Activated CD4-positive, alpha-beta T cell treated with anti-CD3 and anti-CD28 coated beads for 36 hours (primary cell): ENCODE results near the gene GNPDA1. TPM values are rescaled to one million over a fixed set of nuclear protein-coding genes. Genes with fewer than 3 reads are reported as not detected.

ENCODE experiments used
- ATAC-seq: fragments of 200-7000 bp; cut with Tn5 transposase; one replicate; pipeline ENCODE4 v1.10.0; 2021; ENCODE audit warnings: mild to moderate bottlenecking, moderate library complexity
- CTCF ChIA-PET: fragments of 350-600 bp; sonication (Branson Sonifier 250); formaldehyde crosslinking; loops from one replicate; lab custom pipeline; 2021; ENCODE audit warnings: antibody characterized with exemption; lab: Charles Lee
- POLR2A ChIA-PET: fragments of 350-600 bp; sonication (Branson Sonifier 250); formaldehyde crosslinking; loops from one replicate; lab custom pipeline; 2021; ENCODE audit warnings: antibody characterized with exemption, inconsistent platforms; lab: Charles Lee
- DNase-seq: peaks from one replicate; pipeline ENCODE4 v3.0.0-alpha.2; 2020
- H3K27ac Mint-ChIP-seq: one replicate; pipeline ENCODE4 v1.8.0; 2021; ENCODE audit warnings: mixed read lengths
- H3K27me3 Mint-ChIP-seq: one replicate; pipeline ENCODE4 v1.8.0; 2021; ENCODE audit warnings: mixed read lengths
- H3K36me3 Mint-ChIP-seq: one replicate; pipeline ENCODE4 v1.8.0; 2021; ENCODE audit warnings: low read depth, mixed read lengths
- H3K4me1 Mint-ChIP-seq: one replicate; pipeline ENCODE4 v1.8.0; 2021; ENCODE audit warnings: mixed read lengths
- H3K4me3 Mint-ChIP-seq: one replicate; pipeline ENCODE4 v1.8.0; 2021; ENCODE audit warnings: mild to moderate bottlenecking, moderate library complexity, mixed read lengths
- H3K9me3 Mint-ChIP-seq: one replicate; pipeline ENCODE4 v1.8.0; 2021; ENCODE audit warnings: low read depth, mixed read lengths
- intact Hi-C, 2 experiments: fragments of 100-400 bp; cut with DNase I in 1 of 2; cut with micrococcal nuclease in 1 of 2; formaldehyde crosslinking; loops; one replicate each; pipeline versions ENCODE4 v1.14.2 to v1.15.1; 2022 to 2024; cut with DNase I, micrococcal nuclease
- total RNA-seq, 2 experiments: library from RNA; stranded (reverse); gene quantifications; one replicate each; pipeline ENCODE4 v1.2.3, GENCODE V29; 2021

GNPDA1 gene
- total RNA-seq, 2 experiments from 2014 or later, result 75.4 to 77.4 TPM

GRCh38 chr5:142009886-142010285 is 2.9 kb downstream of the GNPDA1 start:
- POLR2A ChIA-PET, result interaction anchor here (0.8 to 1.1 kb wide), 2 partner anchors 104 to 121 kb away, joined by 3 to 8 read pairs; no protein-coding TSS in a partner anchor
- intact Hi-C loops, result loop anchor here (5.0 to 10.0 kb wide), 5 partner anchors 38 to 815 kb away; partner anchors contain the start of gene DELE1 (in 1 of the 2)
- Mint-ChIP-seq H3K4me3 (no peak overlapping the region), H3K27ac (no peak overlapping the region), H3K36me3 (peaks cover 56% of the 10 kb centered on the region), H3K4me1 (peaks cover 79% of the 10 kb centered on the region), H3K27me3 (no peaks in the 10 kb centered on the region), H3K9me3 (no peaks in the 10 kb centered on the region)
- no peak for DNase-seq
- no peak for ATAC-seq
- CTCF ChIA-PET, result interaction anchor here (0.6 to 9.0 kb wide), 9 partner anchors 12 to 146 kb away, joined by 3 to 120 read pairs (median 3); no protein-coding TSS in a partner anchor

GRCh38 chr5:142008813-142009212 is 4.0 kb downstream of the GNPDA1 start:
- DNase-seq (no peak), ATAC-seq (no peak)
- Mint-ChIP-seq H3K4me1 (peaks cover 76% of the 10 kb centered on the region), H3K36me3 (peaks cover 65% of the 10 kb centered on the region), H3K27ac (no peak overlapping the region), H3K9me3 (no peaks in the 10 kb centered on the region), H3K27me3 (no peaks in the 10 kb centered on the region), H3K4me3 (no peak overlapping the region)
- ChIA-PET POLR2A (interaction anchor here (1.1 kb wide), 1 partner anchor 106 kb away, joined by 3 read pairs; no protein-coding TSS in a partner anchor), CTCF (interaction anchor here (0.6 to 9.0 kb wide), 3 partner anchors 56 to 137 kb away, joined by 3 to 120 read pairs (median 3); no protein-coding TSS in a partner anchor)
- intact Hi-C loops, result loop anchor here (5.0 kb wide), 2 partner anchors 37 to 87 kb away; partner anchors contain the start of gene DELE1 (in 1 of the 2)

GRCh38 chr5:142007237-142007544 is 5.6 kb downstream of the GNPDA1 start:
- H3K27ac Mint-ChIP-seq, result peak overlapping the region; percentile 89
- peaks cover 76% of the 10 kb centered on the region for H3K36me3 Mint-ChIP-seq
- H3K4me1 Mint-ChIP-seq, result peaks cover 73% of the 10 kb centered on the region
- H3K9me3 Mint-ChIP-seq, result no peaks in the 10 kb centered on the region
- no peaks in the 10 kb centered on the region for H3K27me3 Mint-ChIP-seq
- ATAC-seq (no peak), DNase-seq (no peak)
- H3K4me3 Mint-ChIP-seq, result peak overlapping the region; percentile 10
- intact Hi-C loops, result loop anchor here (1.0 to 5.0 kb wide), 6 partner anchors 9 to 216 kb away; partner anchors contain the start of genes DELE1 (in 1 of the 2) and RNF14 (in 1 of the 2)
- CTCF ChIA-PET, result interaction anchor here (0.6 to 1.9 kb wide), 9 partner anchors 9 to 140 kb away, joined by 3 to 15 read pairs (median 4); no protein-coding TSS in a partner anchor
- POLR2A ChIA-PET, result interaction anchor here (0.6 to 1.5 kb wide), 6 partner anchors 9 to 102 kb away, joined by 3 to 13 read pairs (median 5); no protein-coding TSS in a partner anchor

GRCh38 chr5:142006363-142007236 is 6.2 kb downstream of the GNPDA1 start:
- Mint-ChIP-seq H3K27me3 (no peaks in the 10 kb centered on the region), H3K9me3 (no peaks in the 10 kb centered on the region)

GRCh38 chr5:142003266-142003800 is 9.5 kb downstream of the GNPDA1 start:
- ChIA-PET CTCF (interaction anchor here (1.0 to 20.5 kb wide), 3 partner anchors 9 to 145 kb away, joined by 3 to 352 read pairs (median 4); no protein-coding TSS in a partner anchor), POLR2A (interaction anchor here (0.6 kb wide), 1 partner anchor 132 kb away, joined by 3 read pairs; no protein-coding TSS in a partner anchor)
- Mint-ChIP-seq H3K4me1 (peaks cover 59% of the 10 kb centered on the region), H3K27me3 (no peaks in the 10 kb centered on the region), H3K9me3 (no peaks in the 10 kb centered on the region), H3K27ac (peak overlapping the region; percentile 64), H3K36me3 (peaks cover 72% of the 10 kb centered on the region), H3K4me3 (no peak overlapping the region)
- intact Hi-C loops, result no loop called here
- no peak for ATAC-seq
- DNase-seq, result no peak

More at GRCh38 chr5:142006363-142007236, 6.2 kb downstream of the GNPDA1 start:
- H3K27ac Mint-ChIP-seq, result peak overlapping the region; percentile 89
- ATAC-seq (peak; percentile 90), DNase-seq (peak; percentile 85)
- ChIA-PET CTCF (interaction anchor here (0.6 to 1.9 kb wide), 10 partner anchors 9 to 140 kb away, joined by 3 to 15 read pairs (median 4); no protein-coding TSS in a partner anchor), POLR2A (interaction anchor here (0.6 to 1.5 kb wide), 8 partner anchors 10 to 103 kb away, joined by 3 to 13 read pairs (median 5); no protein-coding TSS in a partner anchor)
- H3K4me1 Mint-ChIP-seq, result peaks cover 70% of the 10 kb centered on the region
- intact Hi-C loops, result loop anchor here (1.0 to 5.0 kb wide), 6 partner anchors 10 to 216 kb away; partner anchors contain the start of genes DELE1 (in 1 of the 2) and RNF14 (in 1 of the 2)
- peak overlapping the region; percentile 31 for H3K4me3 Mint-ChIP-seq
- H3K36me3 Mint-ChIP-seq, result peaks cover 76% of the 10 kb centered on the region

GRCh38 chr5:142000704-142001484 is 11.9 kb downstream of the GNPDA1 start:
- Mint-ChIP-seq H3K27me3 (no peaks in the 10 kb centered on the region), H3K4me1 (peaks cover 35% of the 10 kb centered on the region), H3K9me3 (no peaks in the 10 kb centered on the region), H3K36me3 (peaks cover 60% of the 10 kb centered on the region), H3K4me3 (no peak overlapping the region), H3K27ac (peak overlapping the region; percentile 72)
- POLR2A ChIA-PET, result no interaction called here
- intact Hi-C loops, result loop anchor here in 1 of 2 experiments (2.0 kb wide), 1 partner anchor 144 kb away; no protein-coding TSS in a partner anchor
- CTCF ChIA-PET, result interaction anchor here (0.5 to 20.5 kb wide), 12 partner anchors 11 to 488 kb away, joined by 3 to 352 read pairs (median 5); partner anchors contain the start of gene RNF14
- peak; percentile 59 for ATAC-seq
- peak; percentile 55 for DNase-seq

- H3K4me1 Mint-ChIP-seq, result peaks cover 28% of the 10 kb centered on the region
- POLR2A ChIA-PET, result no interaction called here
- no peaks in the 10 kb centered on the region for H3K27me3 Mint-ChIP-seq
- ATAC-seq (no peak), DNase-seq (no peak)
- no peak overlapping the region for H3K4me3 Mint-ChIP-seq
- CTCF ChIA-PET, result interaction anchor here (0.7 to 20.5 kb wide), 9 partner anchors 10 to 489 kb away, joined by 3 to 352 read pairs (median 5); partner anchors contain the start of gene RNF14
- H3K36me3 Mint-ChIP-seq, result peaks cover 57% of the 10 kb centered on the region
- H3K9me3 Mint-ChIP-seq, result no peaks in the 10 kb centered on the region
- intact Hi-C loops, result loop anchor here in 1 of 2 experiments (2.0 kb wide), 1 partner anchor 145 kb away; no protein-coding TSS in a partner anchor
- H3K27ac Mint-ChIP-seq, result peak overlapping the region; percentile 72
These were observed 12.7 kb downstream of the GNPDA1 start for GRCh38 chr5:142000173-142000572.

GRCh38 chr5:141997358-141997960 is 15.4 kb downstream of the GNPDA1 start:
- ATAC-seq (no peak), DNase-seq (no peak)
- Mint-ChIP-seq H3K4me3 (no peak overlapping the region), H3K27me3 (no peaks in the 10 kb centered on the region), H3K27ac (peak overlapping the region; percentile 1), H3K4me1 (peaks cover 13% of the 10 kb centered on the region), H3K9me3 (no peaks in the 10 kb centered on the region), H3K36me3 (peaks cover 60% of the 10 kb centered on the region)
- ChIA-PET POLR2A (no interaction called here), CTCF (interaction anchor here (1.3 to 20.5 kb wide), 5 partner anchors 14 to 658 kb away, joined by 3 to 352 read pairs (median 5); no protein-coding TSS in a partner anchor)
- intact Hi-C loops, result loop anchor here in 1 of 2 experiments (10.0 kb wide), 1 partner anchor 547 kb away; no protein-coding TSS in a partner anchor

- no peaks in the 10 kb centered on the region for H3K9me3 Mint-ChIP-seq
- H3K27ac Mint-ChIP-seq, result no peak overlapping the region
- peaks cover 4% of the 10 kb centered on the region for H3K4me1 Mint-ChIP-seq
- CTCF ChIA-PET, result interaction anchor here (0.6 to 20.5 kb wide), 7 partner anchors 10 to 224 kb away, joined by 3 to 352 read pairs (median 4); no protein-coding TSS in a partner anchor
- no peak overlapping the region for H3K4me3 Mint-ChIP-seq
- peaks cover 50% of the 10 kb centered on the region for H3K36me3 Mint-ChIP-seq
- ATAC-seq, result no peak
- intact Hi-C loops, result loop anchor here in 1 of 2 experiments (10.0 kb wide), 1 partner anchor 549 kb away; no protein-coding TSS in a partner anchor
- no peaks in the 10 kb centered on the region for H3K27me3 Mint-ChIP-seq
- POLR2A ChIA-PET, result no interaction called here
- DNase-seq, result no peak
These were observed 17.2 kb downstream of the GNPDA1 start for GRCh38 chr5:141995656-141996055.
